Hematopoietic multipotent progenitor cell treated with erythropoietin and hydrocortisone succinate and interleukin-3 and kit ligand, for 15 days (in vitro differentiated cells): Measurements from ENCODE around the gene NOXO1.
A peak's percentile ranks its signal among the peaks of the same experiment; 100 is the strongest.
"Not testable (repeated sequence)": the region's sequence is repeated elsewhere in the genome, so short reads cannot be mapped to it uniquely, and the experiment has no call there.

Experiments used
- DNase-seq: peaks from one replicate; pipeline ENCODE4 v3.0.0-alpha.2; 2015; ENCODE audit warnings: low spot score

The NOXO1 gene

DNA sequence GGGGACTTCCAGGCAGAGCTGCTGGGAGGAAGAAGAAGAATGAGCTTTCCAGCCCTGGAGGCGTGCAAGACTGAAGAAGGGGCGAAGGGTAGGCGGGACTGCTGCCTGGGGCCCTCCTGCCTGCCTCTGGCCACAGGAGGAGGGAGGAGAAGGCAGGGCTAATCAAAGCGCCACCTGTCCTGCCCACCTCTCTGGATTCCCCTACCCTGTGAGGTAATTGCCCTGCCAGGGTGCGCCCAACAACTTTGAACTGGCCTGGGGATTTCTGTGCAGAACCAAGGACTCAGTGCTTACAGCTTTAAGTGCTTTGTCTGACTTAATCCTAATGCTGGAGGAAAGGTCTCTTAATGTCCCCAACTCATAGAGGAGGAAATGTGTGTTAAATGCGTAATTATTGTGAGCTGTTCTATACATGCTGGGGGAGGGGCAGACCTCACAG is at the start of gene NOXO1:
TSS of gene NOXO1 (minus strand) at position 72 of the 439 bp plus-strand sequence. CDS start 290 bp downstream, outside the sequence.
- DNase-seq: no peak

DNA sequence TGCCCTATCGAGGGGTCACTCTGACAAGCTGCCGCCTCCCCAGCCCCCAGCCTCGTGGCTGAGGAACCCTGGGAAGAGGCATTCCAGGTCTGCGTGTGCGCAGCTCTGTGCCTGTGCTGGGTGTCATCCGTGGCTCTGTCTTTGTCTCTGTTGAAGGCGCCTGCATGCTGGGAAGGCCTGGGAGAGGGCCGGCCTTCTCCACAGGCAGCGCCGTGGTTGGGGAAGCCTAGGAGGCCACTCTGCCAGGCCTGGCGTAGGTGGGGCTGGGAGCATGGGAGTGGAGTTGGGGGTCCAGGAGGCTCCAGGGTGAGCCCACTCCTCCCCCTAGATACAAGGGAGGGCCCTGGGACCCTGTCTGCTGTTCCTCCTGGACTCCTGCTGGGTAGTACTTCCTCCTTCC is 48.8 kb upstream of the NOXO1 start:
- DNase-seq: no peak

DNA sequence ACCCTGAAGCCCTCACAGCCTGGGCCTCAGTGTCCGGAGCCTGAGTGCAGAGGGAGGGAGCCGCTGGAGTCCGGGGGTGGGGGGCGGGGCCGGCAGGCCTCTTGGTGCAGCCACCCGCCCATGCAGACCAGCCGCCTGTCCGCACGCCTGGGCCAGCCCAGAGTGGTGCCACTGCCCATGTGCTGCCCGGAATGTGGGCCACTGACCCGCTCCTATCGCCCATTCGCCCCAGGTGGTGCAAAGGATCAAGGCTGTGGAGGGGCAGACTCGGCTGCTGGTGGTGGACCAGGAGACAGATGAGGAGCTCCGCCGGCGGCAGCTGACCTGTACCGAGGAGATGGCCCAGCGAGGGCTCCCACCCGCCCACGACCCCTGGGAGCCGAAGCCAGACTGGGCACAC is 48.1 kb upstream of the NOXO1 start:
- DNase-seq: no peak

GRCh38 chr16:2028620-2029220 is 47.5 kb upstream of the NOXO1 start:
- DNase-seq: no peak

DNA sequence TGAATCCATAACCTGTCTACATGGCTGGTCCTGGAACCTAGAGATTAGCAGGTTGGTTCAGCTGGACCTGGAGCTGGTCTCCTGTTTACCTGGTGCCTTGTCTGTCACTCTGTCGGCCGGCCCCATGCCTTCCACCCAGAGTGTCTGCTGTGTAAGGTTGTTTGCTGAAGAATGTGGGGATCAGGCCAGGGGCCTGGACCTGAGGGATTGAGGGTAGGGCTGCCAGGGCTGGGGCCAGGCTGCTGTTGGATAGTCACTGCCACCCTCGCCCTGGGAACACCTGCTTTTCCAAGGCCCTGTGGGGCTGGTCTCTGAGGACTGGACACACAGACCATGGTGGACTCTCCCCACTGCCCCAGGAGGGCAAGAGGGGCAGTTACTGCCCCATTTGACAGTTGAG is 46.9 kb upstream of the NOXO1 start:
- DNase-seq: no peak

GRCh38 chr16:2027024-2028010 is 46.0 kb upstream of the NOXO1 start:
- DNase-seq: no peak

- no peak for DNase-seq
Measured at GRCh38 chr16:2026461-2027023, 45.3 kb upstream of the NOXO1 start, which contains the start of gene NHERF2. Gene NHERF2 (plus strand): TSS chr16:2026902. CDS start chr16:2027006, 104 bp downstream.

GRCh38 chr16:2025878-2026460 is 44.7 kb upstream of the NOXO1 start:
- no peak for DNase-seq

- no peak for DNase-seq
Measured at GRCh38 chr16:2025251-2025650, 44.0 kb upstream of the NOXO1 start.

DNA sequence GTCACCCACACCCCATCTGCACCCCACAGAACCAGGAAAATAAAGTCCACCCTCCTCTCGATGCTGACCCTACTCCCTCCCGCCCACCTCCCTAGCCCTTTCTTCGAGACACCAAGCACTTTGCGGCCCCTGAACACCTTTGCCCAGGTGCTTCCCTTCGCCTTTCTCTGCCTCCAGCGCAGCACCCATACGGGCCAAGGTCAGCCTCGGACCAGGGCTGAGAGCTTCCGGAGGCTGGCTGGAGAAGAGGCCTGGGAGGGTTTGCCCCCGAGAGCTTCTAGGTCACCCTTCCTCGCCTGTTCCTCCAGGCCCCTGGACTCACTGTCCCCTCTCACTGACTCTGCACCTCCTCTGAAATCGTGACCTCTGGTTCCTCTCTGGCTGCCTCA is 42.8 kb upstream of the NOXO1 start:
- no peak for DNase-seq

DNA sequence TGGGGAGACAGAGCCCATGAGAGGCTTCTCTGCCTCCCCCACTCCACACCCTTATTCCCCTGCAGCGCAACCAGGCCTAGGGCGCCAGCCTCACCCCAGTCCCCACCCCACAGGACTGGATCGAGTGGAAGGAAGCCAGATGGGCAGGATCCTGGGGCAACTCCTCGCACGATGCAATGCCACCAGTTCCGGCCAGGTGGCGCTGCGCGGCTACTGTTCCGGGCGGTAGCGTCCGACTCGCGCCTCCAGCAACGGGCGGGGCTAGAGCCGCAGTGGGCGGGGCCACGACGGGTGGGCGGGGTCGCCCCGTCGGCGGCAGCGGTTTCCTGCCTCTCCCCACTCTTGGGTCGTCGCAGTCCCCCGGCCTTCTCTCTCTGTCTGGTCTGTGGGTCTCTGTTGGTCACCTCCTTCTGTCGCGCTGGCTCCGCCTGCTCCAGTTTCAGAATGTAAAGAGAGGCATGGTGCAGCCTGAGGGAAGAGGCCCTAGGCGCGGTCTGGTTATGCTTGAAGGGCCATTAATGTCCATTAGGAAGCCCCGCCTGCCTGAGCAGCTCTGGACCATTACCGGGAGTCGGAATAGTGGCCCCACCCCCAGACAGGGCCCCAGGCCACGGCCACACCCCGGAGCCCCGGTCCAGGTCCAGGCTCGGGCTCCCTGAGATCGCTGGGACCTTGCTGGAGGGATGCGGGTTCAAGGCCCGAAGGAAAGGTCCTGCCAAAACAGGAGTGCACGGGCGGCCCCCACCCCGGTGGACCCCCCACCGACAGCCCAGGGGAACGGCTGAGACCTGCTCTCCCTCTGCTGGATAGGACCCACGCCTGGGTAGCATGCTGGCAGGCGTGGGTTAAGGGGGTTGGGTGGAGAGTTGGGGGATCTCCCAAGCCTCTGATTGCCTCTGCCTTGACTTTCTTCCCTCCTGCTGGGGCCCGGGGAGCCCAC is 42.1 kb upstream of the NOXO1 start:
- DNase-seq: peak; percentile 90

- no peak for DNase-seq
Measured at GRCh38 chr16:2022723-2023091, 41.4 kb upstream of the NOXO1 start.

GRCh38 chr16:2019921-2020831 is 38.9 kb upstream of the NOXO1 start:
- DNase-seq: no peak

DNA sequence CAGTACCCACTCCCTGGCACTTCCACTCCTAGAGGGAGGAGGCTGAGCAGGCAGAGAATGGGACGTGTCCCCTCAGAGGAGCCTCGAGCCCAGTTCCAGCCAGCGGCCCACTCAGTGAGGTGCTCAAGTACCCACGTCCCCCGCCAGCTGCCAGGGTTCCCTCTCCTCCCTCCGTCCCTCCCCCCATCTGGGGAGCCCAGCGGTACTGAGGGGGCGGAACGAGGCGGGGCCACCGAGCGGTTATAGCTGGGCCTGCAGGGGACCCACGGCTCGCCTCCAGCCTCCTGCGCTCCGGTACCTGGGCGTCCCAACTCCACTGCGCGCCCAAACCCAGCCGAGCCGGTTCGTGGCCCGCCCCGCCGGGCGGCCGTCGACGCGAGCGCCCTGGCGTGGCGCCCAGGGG is 38.2 kb upstream of the NOXO1 start, which contains the start of gene NPW:
TSS of gene NPW (plus strand) at position 268 of the 403 bp plus-strand sequence.
- no peak for DNase-seq

GRCh38 chr16:2016407-2016922 is 35.2 kb upstream of the NOXO1 start:
- DNase-seq: no peak

GRCh38 chr16:2015947-2016208 is 34.6 kb upstream of the NOXO1 start:
- DNase-seq: no peak

- DNase-seq: no peak
Measured at GRCh38 chr16:2015117-2015946, 34.1 kb upstream of the NOXO1 start.

GRCh38 chr16:2013527-2013926 is 32.3 kb upstream of the NOXO1 start:
- DNase-seq: no peak

DNA sequence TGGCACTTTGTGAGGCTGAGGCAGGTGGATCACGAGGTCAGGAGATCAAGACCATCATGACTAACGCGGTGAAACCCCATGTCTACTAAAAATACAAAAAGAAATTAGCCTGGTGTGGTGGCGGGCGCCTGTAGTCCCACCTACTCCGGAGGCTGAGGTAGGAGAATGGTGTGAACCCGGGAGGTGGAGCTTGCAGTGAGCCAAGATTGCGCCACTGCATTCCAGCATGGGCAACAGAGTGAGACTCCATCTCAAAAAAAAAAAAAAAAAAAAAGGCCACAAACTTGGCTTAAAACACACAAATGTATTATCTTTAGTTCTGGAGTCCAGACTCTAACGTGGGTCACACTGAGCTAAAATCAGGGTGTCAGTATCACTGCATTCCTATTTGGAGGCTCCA is 30.5 kb upstream of the NOXO1 start:
- not testable (repeated sequence) for DNase-seq
